Fibroblast of villous mesenchyme (primary cell): ENCODE data around the gene PSMD11. TPM values are rescaled to one million over a fixed set of nuclear protein-coding genes. Genes with fewer than 3 reads are reported as not detected.
"Not testable (repeated sequence)": the region's sequence is repeated elsewhere in the genome, so short reads cannot be mapped to it uniquely, and the experiment has no call there.

Experiments
- DNase-seq: peaks from one replicate; pipeline ENCODE4 v3.0.0-alpha.2; 2010; ENCODE audit warnings: low read depth
- H3K4me3 ChIP-seq: 2 replicates; pipeline ENCODE4 v1.5.1; 2011; ENCODE audit warnings: low read depth, mild to moderate bottlenecking, low read length
- small RNA-seq: library from RNA; depleted of rRNA; stranded (forward); fragments of <200 nt; gene quantifications from one replicate; pipeline ENCODE3, GENCODE V24; 2012
- total RNA-seq: library from RNA; depleted of rRNA; stranded (reverse); fragments of >200 nt; gene quantifications from 2 replicates; pipeline ENCODE4 v1.2.3, GENCODE V29; 2012
- TF ChIP-seq, protein P1 (sequence below): IDR thresholded peaks from 2 replicates; pipeline ENCODE4 v1.5.1; 2012; ENCODE audit warnings: low read depth, mild to moderate bottlenecking, low read length; ENCODE audit not compliant: insufficient read depth

Gene PSMD11
- total RNA-seq, 1 donor, result 117 TPM

DNA sequence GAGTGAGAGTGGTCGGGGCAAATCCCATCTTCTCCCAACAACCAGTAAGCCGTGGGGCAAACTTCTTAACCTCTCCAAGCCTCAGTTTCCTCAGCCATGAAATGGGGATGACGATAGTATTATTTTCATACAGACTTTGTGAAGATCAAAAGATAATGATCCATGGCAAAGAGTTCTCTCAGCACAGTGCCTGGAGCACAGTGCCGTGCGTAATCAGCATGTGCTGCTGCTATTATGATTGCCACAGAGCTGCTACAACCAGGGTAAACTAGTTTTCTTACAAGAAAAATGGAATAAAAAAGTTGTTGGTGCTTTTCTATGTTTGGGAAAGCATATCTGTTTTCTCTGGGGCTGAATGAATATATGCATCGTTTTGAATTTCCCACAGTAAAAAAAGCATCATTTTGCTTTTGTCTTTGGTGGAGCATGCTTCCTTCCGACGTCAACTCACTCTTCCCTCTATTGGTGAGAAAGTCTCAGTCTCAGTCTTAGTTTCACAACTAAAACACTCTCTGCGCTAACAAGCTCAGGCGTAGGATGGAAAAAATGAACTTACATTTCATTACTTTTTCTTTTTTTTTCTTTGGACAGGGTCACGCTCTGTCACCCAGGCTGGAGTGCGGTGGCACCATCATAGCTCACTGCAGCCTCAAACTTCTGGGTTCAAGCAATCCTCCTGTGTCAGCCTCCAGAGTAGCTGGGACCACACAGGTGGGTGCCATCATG lies 79.7 kb downstream of the PSMD11 start:
- no peak for DNase-seq
- TF ChIP-seq, protein P1, sequence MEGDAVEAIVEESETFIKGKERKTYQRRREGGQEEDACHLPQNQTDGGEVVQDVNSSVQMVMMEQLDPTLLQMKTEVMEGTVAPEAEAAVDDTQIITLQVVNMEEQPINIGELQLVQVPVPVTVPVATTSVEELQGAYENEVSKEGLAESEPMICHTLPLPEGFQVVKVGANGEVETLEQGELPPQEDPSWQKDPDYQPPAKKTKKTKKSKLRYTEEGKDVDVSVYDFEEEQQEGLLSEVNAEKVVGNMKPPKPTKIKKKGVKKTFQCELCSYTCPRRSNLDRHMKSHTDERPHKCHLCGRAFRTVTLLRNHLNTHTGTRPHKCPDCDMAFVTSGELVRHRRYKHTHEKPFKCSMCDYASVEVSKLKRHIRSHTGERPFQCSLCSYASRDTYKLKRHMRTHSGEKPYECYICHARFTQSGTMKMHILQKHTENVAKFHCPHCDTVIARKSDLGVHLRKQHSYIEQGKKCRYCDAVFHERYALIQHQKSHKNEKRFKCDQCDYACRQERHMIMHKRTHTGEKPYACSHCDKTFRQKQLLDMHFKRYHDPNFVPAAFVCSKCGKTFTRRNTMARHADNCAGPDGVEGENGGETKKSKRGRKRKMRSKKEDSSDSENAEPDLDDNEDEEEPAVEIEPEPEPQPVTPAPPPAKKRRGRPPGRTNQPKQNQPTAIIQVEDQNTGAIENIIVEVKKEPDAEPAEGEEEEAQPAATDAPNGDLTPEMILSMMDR, result no peak
- no peak overlapping the region for H3K4me3 ChIP-seq

DNA sequence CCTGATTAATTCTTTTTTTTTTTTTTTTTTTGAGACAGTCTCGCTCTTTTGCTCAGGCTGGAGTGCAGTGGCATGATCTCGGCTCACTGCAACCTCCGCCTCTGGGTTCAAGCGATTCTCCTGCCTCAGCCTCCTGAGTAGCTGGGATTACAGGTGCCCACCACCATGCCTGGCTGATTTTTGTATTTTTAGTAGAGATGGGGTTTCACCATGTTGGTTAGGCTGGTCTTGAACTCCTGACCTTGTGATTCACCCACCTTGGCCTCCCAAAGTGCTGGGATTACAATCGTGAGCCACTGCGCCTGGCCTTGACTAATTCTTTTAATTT lies 80.2 kb downstream of the PSMD11 start:
- not testable (repeated sequence) for DNase-seq

DNA sequence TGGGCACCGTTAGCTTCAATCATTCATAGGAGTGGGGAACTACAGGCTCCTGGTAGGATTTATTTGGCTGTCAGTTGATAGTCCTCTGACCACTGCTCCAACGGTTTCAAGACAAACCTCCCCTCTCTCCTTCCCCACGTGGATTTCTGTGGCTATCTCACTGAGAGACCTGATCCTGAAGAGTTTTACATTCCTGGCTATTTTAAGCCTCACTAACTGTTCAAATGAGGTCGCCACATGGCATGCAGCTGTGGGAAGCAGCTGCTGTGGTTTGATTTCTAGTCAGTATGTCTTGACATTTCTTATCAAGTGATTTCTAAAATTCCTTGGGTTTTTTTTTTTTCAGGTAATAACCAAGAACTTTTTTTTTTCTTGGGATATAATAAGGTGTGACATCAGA lies 80.8 kb downstream of the PSMD11 start:
- no peak overlapping the region for H3K4me3 ChIP-seq
- TF ChIP-seq, protein P1, result no peak
- peak; percentile 62 for DNase-seq

More for the DNA sequence above, 80.2 kb downstream of the PSMD11 start:
- not testable (repeated sequence) for H3K4me3 ChIP-seq

DNA sequence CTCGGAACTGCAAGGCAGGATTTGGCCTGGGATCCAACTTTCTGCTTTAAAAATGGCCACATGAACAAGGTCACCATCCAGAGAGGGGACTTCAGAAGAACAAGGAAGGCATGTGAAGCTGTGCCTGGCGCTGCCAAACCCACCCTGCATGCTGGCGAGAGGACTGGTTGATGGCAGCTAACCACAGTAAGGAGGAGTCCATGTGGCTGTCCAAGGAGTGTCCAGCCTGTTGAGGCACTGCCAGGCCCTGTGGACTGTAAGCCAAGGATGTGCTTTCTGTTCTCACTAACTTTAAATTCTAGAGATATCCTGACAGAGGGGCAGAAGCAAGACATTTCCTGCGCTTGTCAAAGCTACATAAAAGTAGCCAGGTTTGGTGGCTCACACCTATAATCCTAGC lies 82.8 kb downstream of the PSMD11 start:
- DNase-seq, result no peak
- TF ChIP-seq, protein P1, result no peak
- no peak overlapping the region for H3K4me3 ChIP-seq

DNA sequence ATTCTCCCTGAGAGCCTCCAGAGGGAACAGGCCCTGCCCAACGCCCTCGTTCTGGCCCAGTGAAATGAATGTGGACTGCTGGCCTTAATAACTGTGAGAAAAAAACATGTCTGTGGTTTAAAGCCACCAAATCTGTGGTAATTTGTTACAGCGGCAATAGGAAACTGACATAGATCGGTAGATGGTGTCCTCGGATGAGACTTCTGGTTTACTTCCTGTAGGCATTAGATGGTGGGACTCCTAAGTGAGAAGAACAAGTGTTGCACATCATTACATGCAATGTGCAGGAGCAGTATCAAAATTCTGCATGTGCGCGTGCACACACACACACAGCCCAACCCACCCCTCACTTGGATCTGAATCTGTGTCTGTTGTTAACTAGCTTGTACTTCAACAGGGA lies 84.5 kb downstream of the PSMD11 start:
- TF ChIP-seq, protein P1, result no peak
- no peak for DNase-seq
- no peak overlapping the region for H3K4me3 ChIP-seq

DNA sequence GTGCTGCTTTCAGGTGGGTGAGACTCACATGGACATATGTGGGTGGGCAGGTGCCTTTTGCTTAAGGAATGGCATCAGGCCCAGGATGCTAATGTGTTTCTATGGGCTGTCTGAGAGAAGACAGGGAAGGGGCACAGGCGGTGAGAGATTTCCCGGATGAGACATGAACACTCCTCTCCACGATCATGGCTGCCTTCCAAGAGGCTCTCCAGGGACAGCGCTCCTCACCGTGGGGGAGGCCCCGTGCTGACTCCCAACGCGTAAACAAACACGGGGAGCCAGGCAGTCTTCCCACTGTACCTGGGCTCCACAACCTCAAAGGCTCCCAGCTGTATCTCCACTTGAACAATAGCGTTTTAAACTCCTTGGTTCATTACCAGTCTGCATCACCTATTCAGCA lies 85.3 kb downstream of the PSMD11 start:
- no peak overlapping the region for H3K4me3 ChIP-seq
- TF ChIP-seq, protein P1, result no peak

More for the DNA sequence above, 85.3 kb downstream of the PSMD11 start:
- peak; percentile 26 for DNase-seq

Small RNA genes lying within 50 kb of the gene (small RNA-seq; reads per million reads assigned to genes)
- gene AC005899.2 (not detected), gene AC005899.6 (not detected), gene RF00019 (not detected)

Other genes with a start within 250 kb of the PSMD11 start
- gene RHBDL3, start 178.7 kb upstream of the PSMD11 start, total RNA-seq, result under 0.01 TPM in 1 of 2 replicates, not detected in the other
- gene C17orf75, start 102.3 kb upstream of the PSMD11 start, total RNA-seq, result 14.8 and 18.6 TPM in 2 replicates
- 115 and 156 TPM in 2 replicates for gene ZNF207, start 94.4 kb upstream of the PSMD11 start, total RNA-seq
- 0.64 and 0.86 TPM in 2 replicates for gene CDK5R1, start 42.5 kb downstream of the PSMD11 start, total RNA-seq